KOPT-K1 (cell line): Measurements from ENCODE around the gene PPM1H.

Source experiments
- H3K27ac ChIP-seq: fragments of 200-600 bp; sonication (generic); 2 replicates; pipeline ENCODE4 v1.5.1; 2016; ENCODE audit warnings: antibody characterized with exemption, mild to moderate bottlenecking, low read depth, low read length; ENCODE audit not compliant: poor library complexity, severe bottlenecking
- H3K36me3 ChIP-seq: fragments of 200-600 bp; sonication (generic); 2 replicates; pipeline ENCODE4 v1.5.1; 2017; ENCODE audit warnings: antibody characterized with exemption, mild to moderate bottlenecking, low read length, moderate library complexity; ENCODE audit not compliant: insufficient read depth
- H3K9me3 ChIP-seq: fragments of 200-600 bp; sonication (generic); 2 replicates; pipeline ENCODE4 v1.5.1; 2017; ENCODE audit warnings: antibody characterized with exemption, low read length, mild to moderate bottlenecking; ENCODE audit not compliant: insufficient read depth, poor library complexity, severe bottlenecking

Gene PPM1H

DNA sequence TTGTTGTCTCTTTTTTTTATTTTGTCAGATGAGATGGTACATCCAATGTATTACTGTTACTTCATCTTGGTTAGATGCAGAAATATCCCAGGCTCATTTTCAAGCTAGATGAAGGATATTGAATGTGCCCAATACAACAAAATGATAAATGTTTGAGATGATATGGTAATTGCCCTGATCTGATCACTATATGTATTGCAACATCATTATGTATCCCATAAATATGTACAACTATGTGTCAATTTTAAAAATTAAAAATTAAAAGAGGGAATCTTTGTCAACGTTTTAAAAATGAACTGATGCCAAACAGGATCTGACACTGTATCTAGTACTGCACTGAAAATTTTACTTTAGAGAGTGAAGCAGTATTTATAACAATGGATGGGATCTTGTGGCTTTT, 78.5 kb downstream of the PPM1H start:
- no peak overlapping the region for H3K27ac ChIP-seq
- H3K9me3 ChIP-seq, result no peaks in the 10 kb centered on the region
- no peaks in the 10 kb centered on the region for H3K36me3 ChIP-seq

DNA sequence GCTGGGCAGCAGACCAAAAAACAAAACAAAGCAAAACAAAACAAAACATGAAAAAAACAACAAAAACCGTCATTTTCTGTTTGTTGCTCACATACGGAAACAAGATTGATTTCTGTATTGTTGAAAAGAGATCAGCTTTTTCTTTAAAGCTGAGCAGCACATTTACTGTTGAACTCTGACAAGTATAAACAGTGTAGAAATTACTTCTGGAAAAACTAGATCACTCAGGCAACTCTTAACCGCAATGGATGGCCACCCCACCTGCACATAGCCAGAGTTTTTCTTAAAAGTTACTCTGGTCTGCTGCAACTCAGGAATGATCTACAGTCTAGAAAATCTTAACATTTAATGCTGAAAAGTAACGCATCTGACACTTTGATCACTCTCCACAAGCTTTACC, 80.9 kb downstream of the PPM1H start:
- Histone ChIP-seq H3K27ac (no peak overlapping the region), H3K36me3 (no peaks in the 10 kb centered on the region), H3K9me3 (no peaks in the 10 kb centered on the region)

DNA sequence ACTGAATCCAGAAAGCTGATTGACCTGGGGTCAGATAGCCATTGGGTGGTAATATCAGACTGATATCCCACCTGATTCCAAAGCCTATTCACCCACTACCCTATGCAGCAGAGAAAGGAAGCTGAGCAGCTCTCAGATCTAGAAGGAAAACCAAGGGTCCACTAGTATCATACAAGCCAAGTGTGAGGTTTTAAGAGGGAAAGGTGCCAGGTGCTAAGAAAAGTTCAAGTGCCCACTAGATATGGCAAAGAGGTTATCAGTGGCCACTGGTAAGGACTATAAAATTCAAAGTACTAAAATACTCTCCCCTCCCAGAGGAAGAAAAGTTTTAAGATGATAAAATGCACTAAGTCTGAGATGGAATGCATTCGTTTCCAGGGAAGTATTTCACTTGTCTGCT, 85.6 kb downstream of the PPM1H start:
- Histone ChIP-seq H3K9me3 (no peaks in the 10 kb centered on the region), H3K36me3 (no peaks in the 10 kb centered on the region), H3K27ac (no peak overlapping the region)

DNA sequence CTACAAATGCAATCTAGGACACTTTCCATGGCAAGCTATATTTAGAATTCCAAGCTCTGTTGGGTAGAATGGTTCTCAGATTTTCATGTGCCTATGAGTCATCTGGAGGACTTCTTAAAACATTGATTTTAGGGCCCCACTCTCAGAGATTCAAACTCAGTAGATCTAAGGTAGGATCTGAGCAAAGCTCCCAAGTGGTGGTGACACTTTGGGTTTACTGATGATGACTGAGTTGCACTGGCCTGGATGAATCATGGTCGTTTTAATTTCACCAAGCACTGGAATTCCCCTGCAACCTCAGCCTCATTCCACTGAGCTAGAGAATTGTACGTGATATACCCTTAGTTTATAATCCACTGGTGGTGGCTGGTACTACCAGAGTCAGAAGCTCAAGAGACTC, 86.5 kb downstream of the PPM1H start:
- Histone ChIP-seq H3K9me3 (no peaks in the 10 kb centered on the region), H3K36me3 (no peaks in the 10 kb centered on the region), H3K27ac (no peak overlapping the region)

DNA sequence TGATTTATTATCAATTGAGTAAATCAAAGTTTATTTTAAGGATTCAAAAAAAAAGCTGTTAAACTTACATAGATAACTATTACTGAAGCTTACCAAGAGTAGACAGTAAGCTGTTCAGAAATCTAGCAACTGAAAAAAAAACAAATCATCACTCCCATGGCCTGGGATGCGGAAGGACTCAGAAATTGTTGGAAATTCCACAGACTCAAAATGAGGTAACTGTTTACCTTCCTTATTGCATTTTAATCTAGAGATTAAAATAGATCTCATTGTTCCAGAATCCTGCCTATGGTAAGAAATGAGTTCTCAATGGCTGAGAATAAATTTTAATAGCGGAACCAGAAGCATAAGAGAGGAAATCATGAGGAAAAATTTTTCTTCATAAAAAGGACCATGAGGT, 87.2 kb downstream of the PPM1H start:
- H3K27ac ChIP-seq, result no peak overlapping the region
- no peaks in the 10 kb centered on the region for H3K36me3 ChIP-seq
- no peaks in the 10 kb centered on the region for H3K9me3 ChIP-seq

DNA sequence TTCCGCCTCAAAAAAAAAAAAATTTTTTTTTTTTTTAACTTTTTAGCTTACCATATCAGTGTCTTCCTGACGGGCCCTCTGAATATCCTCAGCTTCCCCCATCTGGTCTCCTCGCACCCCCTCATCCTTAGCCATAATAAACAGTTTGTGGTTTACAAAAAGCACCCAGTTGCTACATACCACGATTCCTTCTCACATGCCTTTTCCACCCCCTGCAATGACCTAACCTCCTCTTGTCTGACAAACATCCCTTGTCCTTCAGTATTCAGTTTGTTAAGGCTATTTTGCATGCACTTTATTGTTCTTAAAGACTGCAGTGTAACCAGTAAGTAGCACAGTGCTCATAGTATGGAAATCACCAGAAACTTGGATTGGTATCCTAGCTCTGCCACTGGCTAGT, 88.5 kb downstream of the PPM1H start:
- no peak overlapping the region for H3K27ac ChIP-seq
- no peaks in the 10 kb centered on the region for H3K36me3 ChIP-seq
- no peaks in the 10 kb centered on the region for H3K9me3 ChIP-seq

DNA sequence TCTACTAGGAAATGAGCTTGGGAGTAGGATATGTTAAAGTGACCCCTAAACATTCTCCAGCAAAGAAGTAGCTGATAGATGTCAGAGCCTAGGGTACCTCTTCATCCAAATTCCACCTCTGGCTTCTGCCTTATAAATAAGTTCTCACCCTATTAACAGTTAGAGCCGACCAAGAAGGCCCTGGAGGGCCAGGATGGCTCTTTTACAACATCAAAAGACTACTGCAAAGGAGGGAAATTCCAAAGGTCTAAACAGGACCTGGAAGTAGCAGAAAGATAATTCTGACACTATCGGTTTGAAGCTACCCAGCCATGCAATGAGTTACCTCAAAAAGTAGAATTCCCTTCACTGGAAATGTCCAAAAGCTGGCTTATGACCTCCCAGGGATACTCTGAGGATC, 90.0 kb downstream of the PPM1H start:
- Histone ChIP-seq H3K36me3 (no peaks in the 10 kb centered on the region), H3K27ac (no peak overlapping the region), H3K9me3 (no peaks in the 10 kb centered on the region)

DNA sequence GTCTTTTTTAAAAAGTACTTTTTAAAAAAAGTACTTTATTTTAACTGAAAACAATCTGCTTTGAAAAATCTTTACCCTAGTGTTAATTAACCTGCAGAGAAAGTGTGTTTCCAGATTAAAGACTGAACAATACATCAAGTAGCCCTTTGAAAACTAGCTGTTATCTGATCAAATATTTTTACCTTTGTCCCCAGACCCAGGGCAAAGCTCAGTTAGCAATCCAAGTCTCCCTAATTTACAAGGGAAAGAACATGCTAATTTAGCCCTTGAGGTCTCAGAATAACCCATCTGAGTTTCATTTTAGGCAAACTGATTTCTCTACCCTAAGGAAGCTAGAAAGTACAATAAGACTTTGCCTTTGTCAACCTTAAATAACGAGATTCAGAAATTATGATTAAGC, 91.2 kb downstream of the PPM1H start:
- Histone ChIP-seq H3K9me3 (no peaks in the 10 kb centered on the region), H3K36me3 (no peaks in the 10 kb centered on the region), H3K27ac (no peak overlapping the region)

DNA sequence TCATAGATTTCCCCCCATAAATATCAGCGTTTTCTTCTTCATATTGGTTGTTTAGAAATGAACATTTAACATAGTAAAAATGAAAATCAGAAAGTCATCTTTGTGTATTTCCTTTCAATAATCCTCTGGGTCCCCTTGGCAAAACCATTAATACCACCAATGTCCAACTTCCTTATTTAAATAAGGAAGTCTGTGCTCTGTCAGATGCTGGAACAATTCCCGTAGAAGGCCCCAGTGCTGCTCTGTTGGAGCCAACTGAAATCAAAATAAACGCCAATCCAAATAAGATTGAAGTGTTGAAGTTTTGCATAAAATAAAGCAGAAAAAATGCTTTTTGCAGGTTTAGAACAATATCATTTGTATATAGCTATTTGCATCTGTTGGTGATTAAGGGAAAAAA, 93.1 kb downstream of the PPM1H start:
- Histone ChIP-seq H3K36me3 (no peaks in the 10 kb centered on the region), H3K27ac (no peak overlapping the region), H3K9me3 (no peaks in the 10 kb centered on the region)

DNA sequence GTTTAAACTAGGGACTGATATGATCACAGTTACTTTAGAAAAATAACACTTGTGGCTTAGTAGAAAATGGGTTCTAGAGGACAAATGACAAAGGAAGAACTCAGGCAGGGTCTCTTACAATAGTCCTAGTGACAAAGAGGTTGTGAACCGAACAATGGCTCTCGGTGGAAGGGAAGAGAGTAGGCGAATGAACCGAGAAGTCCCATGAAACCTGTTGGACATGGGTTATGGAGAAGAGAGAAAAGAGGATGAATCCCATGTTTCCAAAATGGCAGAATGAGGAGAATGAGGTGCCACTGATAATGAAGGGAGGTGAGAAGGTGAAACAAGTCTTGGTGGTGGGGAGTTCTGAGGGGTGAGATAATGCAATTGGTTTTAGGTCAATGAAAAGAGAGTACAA, 94.1 kb downstream of the PPM1H start:
- H3K27ac ChIP-seq, result no peak overlapping the region
- H3K9me3 ChIP-seq, result no peaks in the 10 kb centered on the region
- H3K36me3 ChIP-seq, result no peaks in the 10 kb centered on the region

DNA sequence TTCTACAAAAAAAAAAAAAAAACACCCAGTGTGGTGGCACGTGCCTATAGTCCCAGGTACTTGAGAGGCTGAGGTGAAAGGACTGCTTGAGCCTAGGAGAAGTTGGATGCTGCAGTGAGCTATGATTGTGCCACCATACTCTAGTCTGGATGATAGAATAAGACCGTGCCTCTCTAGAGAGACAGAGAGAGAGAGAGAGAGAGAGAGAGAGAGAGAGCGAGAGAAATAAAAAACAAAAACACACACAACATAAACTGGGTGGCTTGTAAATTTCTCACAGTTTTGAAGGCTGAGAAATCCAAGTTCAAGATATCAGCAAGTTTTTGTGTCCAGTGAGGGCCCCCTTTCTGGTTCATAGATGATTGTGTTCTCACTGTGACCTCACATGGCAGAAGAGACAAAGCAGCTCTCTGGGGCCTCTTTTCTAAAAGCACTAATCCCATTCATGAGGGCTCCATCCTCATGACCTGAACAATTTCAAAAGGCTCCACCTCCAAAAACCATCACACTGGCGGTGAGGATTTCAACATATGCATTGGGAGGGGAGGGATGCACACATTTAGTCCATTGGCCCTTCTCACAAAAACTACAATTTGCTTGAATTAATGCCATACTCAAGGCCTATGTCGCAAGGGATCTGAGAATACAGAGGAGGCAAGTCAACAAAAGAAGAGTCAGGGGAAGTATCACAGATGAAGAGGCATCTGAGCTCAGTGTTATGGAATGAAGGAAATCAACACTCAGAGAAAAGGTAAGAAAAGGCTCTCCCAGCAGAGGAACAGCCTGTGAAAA, 94.9 kb downstream of the PPM1H start:
- Histone ChIP-seq H3K27ac (no peak overlapping the region), H3K36me3 (no peaks in the 10 kb centered on the region), H3K9me3 (no peaks in the 10 kb centered on the region)

DNA sequence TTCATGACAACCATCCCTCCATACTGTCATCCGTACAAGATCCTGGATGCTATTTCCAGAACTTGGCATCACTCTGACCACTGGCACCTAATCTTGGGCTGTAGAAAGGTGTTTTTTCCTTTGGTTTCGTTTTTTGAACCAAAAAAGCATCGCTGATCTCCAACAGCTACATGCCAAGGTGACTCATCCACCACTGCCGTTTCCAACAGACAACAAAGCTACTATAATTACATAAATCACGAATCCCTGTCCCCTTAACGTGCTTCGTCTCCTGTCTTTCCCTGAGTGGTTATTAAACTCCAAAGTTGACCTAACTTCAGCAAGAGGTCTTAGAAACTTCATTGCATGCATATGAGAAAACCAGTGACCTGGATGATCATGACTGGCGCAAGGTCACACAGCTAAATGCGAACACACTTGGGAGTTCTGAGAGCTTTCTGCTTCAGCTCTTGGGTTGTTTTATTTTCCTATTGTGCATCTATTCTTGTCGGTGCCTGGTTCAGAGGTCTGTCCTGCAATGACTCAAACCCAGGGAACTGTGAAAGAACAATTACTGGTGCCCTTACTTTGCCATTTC, 99.9 kb downstream of the PPM1H start:
- H3K9me3 ChIP-seq, result no peaks in the 10 kb centered on the region
- no peaks in the 10 kb centered on the region for H3K36me3 ChIP-seq

DNA sequence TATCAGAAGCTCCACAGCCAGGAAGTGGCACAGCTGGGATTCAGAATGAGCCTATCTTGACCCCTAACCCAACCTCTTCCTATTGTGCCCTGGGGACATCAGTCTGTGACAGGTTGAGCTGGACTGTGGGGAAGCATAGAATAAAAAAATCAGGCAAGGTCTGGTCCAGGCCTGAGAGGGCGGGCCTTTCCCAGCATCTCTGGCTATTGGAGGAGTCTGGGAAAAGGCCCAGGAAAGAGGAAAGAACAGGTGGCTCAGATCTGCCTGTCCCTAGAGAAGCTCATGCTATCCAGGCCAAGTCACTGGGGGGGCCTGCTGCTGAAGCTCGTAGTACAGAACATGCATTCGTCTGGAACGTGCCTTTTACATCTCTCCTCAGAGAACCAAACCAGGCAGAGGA, 100.5 kb downstream of the PPM1H start:
- Histone ChIP-seq H3K36me3 (no peaks in the 10 kb centered on the region), H3K27ac (no peak overlapping the region), H3K9me3 (no peaks in the 10 kb centered on the region)

More for the DNA sequence above, 99.9 kb downstream of the PPM1H start:
- H3K27ac ChIP-seq, result no peak overlapping the region

DNA sequence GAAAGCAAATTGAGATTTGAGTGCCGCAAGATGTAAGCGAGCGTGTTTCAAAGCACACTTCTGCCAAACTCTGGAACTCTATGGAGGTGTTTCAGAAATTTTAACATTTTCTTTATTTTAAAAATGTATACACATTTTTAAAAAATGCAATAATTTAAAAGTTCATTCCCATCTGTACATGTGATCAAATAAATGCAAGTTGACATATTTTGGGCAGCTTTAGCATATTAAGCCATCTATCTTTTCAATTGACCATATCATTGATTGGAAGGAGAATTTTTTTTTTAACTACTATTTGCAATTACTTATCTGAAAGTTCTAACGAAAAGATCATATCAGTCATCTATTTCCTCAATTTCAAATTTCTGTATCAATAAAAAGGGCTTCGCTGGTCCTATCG, 101.3 kb downstream of the PPM1H start:
- Histone ChIP-seq H3K27ac (no peak overlapping the region), H3K36me3 (no peaks in the 10 kb centered on the region), H3K9me3 (no peaks in the 10 kb centered on the region)

DNA sequence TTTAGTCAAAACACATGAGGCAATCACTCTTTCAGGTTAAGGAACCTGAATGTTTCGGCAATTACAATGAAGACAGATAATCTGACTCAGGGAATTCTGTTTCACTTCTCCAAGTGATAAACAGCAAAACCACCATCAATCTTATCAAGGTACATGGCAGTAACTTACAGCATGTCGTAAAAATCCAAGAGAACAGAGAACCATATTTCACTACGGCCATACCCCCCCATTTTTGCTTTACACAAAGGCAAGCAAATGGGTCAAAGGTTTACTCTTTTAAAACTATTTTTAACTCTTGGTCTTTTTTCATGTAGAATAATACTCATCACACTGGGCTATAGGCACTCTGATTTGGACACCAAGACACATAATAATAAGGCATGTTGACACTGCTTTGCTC, 102.4 kb downstream of the PPM1H start:
- no peaks in the 10 kb centered on the region for H3K9me3 ChIP-seq
- H3K27ac ChIP-seq, result no peak overlapping the region
- H3K36me3 ChIP-seq, result no peaks in the 10 kb centered on the region

DNA sequence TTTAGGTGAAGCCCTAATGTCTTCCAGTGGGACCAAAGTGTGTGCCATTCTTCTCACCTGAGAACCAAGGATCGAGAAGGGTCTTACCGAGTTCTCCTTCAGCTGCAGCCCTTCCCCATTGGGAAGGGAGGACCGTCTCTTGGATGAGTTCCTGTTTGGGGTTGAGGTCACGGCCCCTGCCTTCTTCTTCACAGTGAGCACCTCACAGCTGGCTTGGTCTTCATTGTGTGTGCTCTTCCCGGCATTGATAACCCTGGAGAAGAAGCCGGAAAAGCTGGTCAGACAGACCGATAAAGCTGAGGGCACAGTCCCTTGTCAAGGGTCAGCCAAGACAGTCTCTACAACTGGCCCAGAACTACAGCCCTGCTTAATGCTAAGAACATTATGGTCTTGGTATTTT, 102.9 kb downstream of the PPM1H start:
- no peak overlapping the region for H3K27ac ChIP-seq
- no peaks in the 10 kb centered on the region for H3K36me3 ChIP-seq
- no peaks in the 10 kb centered on the region for H3K9me3 ChIP-seq
